C4-2B (cell line): ENCODE data around the gene TENM4.

Source experiments
- H3K27ac ChIP-seq: fragments of 450-650 bp; 2 replicates; pipeline ENCODE4 v1.5.1; 2017
- ZFX ChIP-seq: fragments of 450-650 bp; IDR thresholded peaks from 2 replicates; pipeline ENCODE4 v1.6.1; 2017
- TF ChIP-seq, protein P1 (sequence below): fragments of 450-650 bp; conservative IDR thresholded peaks from 2 replicates; pipeline ENCODE4 v1.5.1; 2017; ENCODE audit warnings: mild to moderate bottlenecking

TENM4 gene

DNA sequence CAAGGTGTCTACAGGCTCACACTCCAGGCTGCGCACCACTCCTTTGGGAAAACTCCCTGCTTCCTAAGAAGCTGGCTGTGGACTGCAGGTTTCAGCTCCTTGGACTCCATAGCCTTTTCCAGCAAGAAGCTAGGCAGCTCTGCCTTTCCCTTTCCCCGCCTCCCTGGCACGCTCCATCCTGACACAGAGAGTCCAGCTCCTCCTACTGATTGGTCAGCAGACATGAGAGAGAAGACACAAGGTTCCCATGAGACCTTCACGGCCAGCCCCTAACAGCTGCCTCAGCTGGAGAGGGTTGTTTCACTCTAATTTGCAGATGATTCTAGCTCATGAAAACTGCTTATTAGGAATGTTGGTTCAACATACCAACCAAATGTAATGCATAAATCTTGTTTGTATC, 27.6 kb downstream of the TENM4 start:
- TF ChIP-seq, protein P1, sequence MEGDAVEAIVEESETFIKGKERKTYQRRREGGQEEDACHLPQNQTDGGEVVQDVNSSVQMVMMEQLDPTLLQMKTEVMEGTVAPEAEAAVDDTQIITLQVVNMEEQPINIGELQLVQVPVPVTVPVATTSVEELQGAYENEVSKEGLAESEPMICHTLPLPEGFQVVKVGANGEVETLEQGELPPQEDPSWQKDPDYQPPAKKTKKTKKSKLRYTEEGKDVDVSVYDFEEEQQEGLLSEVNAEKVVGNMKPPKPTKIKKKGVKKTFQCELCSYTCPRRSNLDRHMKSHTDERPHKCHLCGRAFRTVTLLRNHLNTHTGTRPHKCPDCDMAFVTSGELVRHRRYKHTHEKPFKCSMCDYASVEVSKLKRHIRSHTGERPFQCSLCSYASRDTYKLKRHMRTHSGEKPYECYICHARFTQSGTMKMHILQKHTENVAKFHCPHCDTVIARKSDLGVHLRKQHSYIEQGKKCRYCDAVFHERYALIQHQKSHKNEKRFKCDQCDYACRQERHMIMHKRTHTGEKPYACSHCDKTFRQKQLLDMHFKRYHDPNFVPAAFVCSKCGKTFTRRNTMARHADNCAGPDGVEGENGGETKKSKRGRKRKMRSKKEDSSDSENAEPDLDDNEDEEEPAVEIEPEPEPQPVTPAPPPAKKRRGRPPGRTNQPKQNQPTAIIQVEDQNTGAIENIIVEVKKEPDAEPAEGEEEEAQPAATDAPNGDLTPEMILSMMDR, result no peak
- TF ChIP-seq ZFX, result no peak
- no peak overlapping the region for H3K27ac ChIP-seq

- TF ChIP-seq, protein P1, result no peak
- no peak for TF ChIP-seq ZFX
- H3K27ac ChIP-seq, result no peak overlapping the region
Observed at GRCh38 chr11:79412761-79413160, 28.1 kb downstream of the TENM4 start.

- H3K27ac ChIP-seq, result no peak overlapping the region
- TF ChIP-seq ZFX, result no peak
- TF ChIP-seq, protein P1, result no peak
Observed at GRCh38 chr11:79409330-79409729, 31.5 kb downstream of the TENM4 start.

GRCh38 chr11:79406376-79406775, 34.5 kb downstream of the TENM4 start:
- no peak overlapping the region for H3K27ac ChIP-seq
- no peak for TF ChIP-seq ZFX
- TF ChIP-seq, protein P1, result no peak

DNA sequence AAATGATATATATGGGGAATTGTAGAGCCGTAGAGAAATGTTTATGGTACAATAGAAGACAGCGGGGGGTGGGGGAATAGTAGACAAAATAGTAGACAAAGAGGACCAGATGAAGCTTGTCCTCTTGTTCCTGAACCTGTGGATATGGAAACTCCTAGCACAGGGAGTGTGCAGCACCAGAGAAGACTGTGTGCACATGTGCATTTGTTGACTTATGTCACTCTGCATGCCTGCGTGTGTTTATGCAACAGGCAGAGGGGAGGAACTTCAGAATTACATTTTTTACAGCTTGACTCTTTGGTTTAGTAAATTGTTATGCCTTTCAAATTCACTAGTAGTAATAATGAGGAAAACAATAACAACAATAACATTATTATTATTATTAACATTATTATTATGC, 36.0 kb downstream of the TENM4 start:
- H3K27ac ChIP-seq, result no peak overlapping the region
- TF ChIP-seq, protein P1, result no peak
- TF ChIP-seq ZFX, result no peak

GRCh38 chr11:79404325-79404724, 36.5 kb downstream of the TENM4 start:
- TF ChIP-seq, protein P1, result no peak
- no peak for TF ChIP-seq ZFX
- no peak overlapping the region for H3K27ac ChIP-seq

DNA sequence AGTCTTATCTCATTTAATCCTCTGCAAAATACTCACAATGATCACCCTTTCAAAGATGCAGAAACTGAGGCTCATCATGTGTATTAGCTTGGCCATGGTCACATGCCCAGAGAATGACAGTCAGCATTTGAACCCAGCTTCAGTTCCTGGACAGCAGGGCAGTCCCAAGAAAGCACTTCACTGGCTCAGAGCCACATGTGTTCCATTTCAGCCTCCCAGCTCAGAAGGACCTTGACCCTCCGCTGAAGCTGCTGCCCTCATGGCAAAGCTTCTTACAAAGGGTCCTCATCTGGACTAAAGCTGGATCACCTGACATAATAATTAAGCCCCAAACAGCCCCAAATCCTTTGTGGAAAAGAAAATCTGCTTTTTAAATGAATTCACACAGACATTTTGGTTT, 37.0 kb downstream of the TENM4 start:
- TF ChIP-seq, protein P1, result no peak
- H3K27ac ChIP-seq, result no peak overlapping the region
